Fibroblast of mammary gland (primary cell): ENCODE results near the gene FAM13B.
"Not testable (repeated sequence)": the region's sequence is repeated elsewhere in the genome, so short reads cannot be mapped to it uniquely, and the experiment has no call there.

Experiments used
- DNase-seq: peaks from one replicate; pipeline ENCODE4 v3.0.0-alpha.2; 2010; ENCODE audit warnings: low read depth
- H3K4me3 ChIP-seq: 2 replicates; pipeline ENCODE4 v1.5.1; 2011; ENCODE audit warnings: low read depth, mild to moderate bottlenecking, low read length, moderate library complexity; ENCODE audit not compliant: control insufficient read depth
- TF ChIP-seq, protein P1 (sequence below): conservative IDR thresholded peaks from 2 replicates; pipeline ENCODE4 v1.5.1; 2011; ENCODE audit warnings: low read depth, low read length, inconsistent platforms; ENCODE audit not compliant: control insufficient read depth, insufficient read depth

FAM13B gene

DNA sequence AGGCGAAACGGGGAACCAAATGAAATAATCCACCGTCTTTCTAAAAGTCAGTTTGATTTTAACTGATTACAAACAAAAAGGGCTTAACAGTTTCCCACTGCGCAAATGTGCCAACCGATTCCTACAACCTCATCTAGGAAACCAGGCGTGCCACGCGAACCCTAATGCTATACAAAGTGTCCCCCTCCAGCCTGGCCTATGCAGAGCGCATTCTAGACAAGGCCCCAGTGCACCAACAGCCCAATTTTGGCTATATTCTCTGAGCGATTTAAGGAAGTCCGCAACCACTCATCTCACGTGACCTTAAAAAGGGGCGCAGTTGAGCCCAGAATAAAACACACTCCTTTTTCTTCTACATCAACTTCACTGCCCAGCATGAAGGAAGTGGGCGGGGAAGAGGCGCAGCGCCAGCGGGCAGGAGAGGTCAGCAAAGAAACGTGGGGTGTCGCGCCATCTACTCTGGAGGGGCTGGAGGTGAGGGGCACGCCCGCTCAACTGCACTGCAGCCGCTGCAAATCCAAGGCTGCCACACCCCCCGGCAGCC is 779 bp downstream of the FAM13B start:
- peak; percentile 49 for DNase-seq
- H3K4me3 ChIP-seq: peak overlapping the region; percentile 91
- TF ChIP-seq, protein P1, sequence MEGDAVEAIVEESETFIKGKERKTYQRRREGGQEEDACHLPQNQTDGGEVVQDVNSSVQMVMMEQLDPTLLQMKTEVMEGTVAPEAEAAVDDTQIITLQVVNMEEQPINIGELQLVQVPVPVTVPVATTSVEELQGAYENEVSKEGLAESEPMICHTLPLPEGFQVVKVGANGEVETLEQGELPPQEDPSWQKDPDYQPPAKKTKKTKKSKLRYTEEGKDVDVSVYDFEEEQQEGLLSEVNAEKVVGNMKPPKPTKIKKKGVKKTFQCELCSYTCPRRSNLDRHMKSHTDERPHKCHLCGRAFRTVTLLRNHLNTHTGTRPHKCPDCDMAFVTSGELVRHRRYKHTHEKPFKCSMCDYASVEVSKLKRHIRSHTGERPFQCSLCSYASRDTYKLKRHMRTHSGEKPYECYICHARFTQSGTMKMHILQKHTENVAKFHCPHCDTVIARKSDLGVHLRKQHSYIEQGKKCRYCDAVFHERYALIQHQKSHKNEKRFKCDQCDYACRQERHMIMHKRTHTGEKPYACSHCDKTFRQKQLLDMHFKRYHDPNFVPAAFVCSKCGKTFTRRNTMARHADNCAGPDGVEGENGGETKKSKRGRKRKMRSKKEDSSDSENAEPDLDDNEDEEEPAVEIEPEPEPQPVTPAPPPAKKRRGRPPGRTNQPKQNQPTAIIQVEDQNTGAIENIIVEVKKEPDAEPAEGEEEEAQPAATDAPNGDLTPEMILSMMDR: no peak

DNA sequence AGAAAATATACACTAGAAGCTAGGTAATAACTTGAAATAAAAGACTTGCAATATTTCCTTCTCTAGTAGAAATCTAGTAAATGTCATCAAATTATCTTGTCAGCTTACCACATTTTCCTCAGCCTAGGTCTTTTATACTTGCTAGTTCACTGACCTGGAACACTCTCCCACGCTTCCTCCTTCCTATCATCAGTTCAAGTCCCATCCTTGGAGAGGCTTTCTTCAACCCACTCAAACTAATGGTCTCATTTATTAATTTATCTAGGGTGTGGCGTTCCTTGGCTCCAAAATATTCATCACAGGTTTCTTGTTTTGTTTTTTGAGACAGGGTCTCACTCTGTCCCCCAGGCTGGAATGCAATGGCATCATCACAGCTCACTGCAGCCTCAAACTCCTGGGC is 2.9 kb downstream of the FAM13B start:
- DNase-seq: no peak
- TF ChIP-seq, protein P1: no peak
- H3K4me3 ChIP-seq: no peak overlapping the region

DNA sequence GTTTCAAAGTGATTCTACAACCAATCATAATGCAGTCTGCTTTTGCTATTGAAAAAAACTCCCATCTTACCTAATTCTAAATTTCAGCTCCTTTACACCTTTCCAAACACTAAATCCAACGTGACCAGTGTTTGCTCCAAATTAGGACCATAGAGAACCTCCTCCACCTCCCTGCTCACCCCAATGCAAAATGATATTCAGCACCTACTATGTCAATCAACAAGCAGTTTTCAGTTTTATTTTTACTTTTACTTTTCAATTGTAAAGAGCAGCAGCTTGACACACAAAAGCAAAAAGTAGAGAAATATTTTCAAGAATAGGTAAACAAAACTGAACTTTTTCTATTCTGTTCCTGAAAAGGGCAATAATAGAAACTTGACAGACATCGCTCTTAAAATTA is 3.4 kb downstream of the FAM13B start:
- TF ChIP-seq, protein P1: no peak
- no peak overlapping the region for H3K4me3 ChIP-seq
- DNase-seq: no peak

DNA sequence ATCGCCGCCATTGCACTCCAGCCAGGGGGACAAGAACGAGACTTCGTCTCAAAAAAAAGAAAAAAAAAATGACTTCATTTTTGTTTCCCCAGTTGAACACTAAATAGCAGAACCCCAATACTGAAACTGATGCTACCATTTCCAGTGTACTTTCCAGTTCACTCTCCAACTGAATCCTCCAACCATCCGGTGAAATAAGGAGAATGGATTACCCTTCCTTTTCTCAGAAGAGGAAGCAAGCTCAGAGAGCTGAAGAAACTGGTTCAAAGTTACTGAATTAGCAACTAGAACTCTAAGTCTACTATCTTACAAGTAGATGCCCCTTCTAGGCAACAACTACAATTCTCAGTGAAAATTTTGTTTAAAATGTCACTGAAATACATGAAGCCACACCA is 3.9 kb downstream of the FAM13B start:
- H3K4me3 ChIP-seq: no peak overlapping the region
- TF ChIP-seq, protein P1: no peak
- DNase-seq: no peak

DNA sequence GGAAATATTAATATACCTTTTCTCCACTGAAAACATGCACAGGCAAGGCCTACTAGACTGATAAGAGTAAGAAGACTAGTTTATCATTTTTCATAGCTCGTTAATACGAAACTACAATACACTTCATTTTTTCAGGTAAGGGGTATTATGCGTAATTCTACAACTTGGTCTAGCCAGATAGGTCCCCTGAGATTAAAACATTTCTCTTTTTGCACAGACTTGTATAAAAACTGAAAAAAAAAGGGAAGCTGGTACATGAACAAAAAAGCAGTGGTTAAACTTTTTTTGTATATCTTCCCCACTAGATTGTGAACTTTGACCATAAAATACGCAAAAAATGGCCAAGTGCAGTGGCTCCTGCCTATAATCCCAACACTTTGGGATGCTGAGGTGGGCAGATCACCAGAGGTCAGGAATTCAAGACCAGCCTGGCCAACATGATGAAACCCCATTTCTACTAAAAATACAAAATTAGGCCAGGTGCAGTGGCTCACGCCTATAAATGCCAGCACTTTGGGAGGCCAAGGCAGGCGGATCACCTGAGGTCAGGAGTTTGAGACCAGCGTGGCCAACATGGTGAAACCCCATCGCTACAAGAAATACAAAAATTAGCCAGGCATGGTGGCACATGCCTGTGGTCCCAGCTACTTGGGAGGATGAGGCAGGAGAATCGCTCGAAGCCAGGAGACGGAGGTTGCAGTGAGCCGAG is 4.5 kb downstream of the FAM13B start:
- H3K4me3 ChIP-seq, DNase-seq: not testable (repeated sequence)

DNA sequence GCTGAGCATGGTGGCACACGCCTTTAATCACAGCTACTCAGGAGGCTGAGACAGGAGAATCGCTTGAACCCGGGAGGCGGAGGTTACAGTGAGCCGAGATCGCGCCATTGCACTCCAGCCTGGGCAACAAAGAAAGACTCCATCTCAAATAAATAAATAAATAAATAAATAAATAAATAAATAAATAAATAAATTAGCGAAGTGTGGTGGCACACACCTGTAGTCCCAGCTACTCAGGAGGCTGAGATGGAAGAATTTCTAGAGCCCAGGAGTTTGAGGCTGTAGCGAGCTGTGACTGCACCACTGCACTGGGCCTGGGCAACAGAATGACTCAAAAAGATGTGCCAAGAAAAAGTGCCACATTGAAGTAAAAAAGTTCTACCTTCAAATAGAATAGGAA is 6.1 kb downstream of the FAM13B start:
- not testable (repeated sequence) for DNase-seq, H3K4me3 ChIP-seq

DNA sequence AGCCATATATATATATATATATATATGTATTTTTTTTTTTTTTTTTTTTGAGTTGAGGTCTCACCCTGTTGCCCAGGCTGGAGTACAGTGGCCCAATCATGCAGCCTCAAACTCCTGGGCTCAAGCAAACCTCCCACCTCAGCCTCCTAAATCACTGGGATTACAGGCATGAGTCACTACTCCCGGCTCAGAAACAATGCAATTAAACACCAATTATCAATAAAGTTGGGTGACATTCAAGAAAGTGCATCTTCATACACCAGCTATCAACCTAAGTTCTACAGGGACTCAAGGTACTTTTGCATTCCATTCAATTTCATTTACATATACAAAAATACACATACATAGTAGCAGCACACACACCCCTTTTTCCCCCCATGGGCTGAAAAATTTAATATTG is 7.6 kb downstream of the FAM13B start:
- TF ChIP-seq, protein P1: no peak
- DNase-seq: no peak
- no peak overlapping the region for H3K4me3 ChIP-seq

DNA sequence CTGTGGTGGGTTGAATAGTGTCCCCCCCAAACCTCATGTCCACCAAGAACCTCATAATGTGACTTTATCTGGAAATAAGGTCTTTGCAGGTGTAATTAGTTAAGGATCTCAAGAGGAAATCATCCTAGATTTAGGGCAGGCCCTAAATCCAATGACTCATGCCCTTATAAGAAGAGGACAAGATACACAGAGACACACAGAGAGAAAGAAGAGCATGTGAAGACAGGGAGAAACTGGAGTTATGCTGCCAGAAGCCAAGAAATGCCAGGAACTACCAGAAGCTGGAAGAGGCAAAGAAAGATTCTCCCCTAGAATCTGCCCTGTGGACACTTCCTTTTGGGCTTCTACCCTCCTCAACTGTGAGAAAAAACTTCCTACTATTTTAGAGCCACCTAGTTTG is 8.8 kb downstream of the FAM13B start:
- TF ChIP-seq, protein P1: no peak
- no peak overlapping the region for H3K4me3 ChIP-seq
- peak; percentile 45 for DNase-seq
